ENCODE measurements around the gene SMYD3. TPM values are rescaled to one million over a fixed set of nuclear protein-coding genes. Genes with fewer than 3 reads are reported as not detected.
A peak's percentile ranks its signal among the peaks of the same experiment; 100 is the strongest.
"Not testable (repeated sequence)": the region's sequence is repeated elsewhere in the genome, so short reads cannot be mapped to it uniquely, and the experiment has no call there.

The SMYD3 gene
- total RNA-seq, 1 donor from 2014 or later: 28.3 TPM

DNA sequence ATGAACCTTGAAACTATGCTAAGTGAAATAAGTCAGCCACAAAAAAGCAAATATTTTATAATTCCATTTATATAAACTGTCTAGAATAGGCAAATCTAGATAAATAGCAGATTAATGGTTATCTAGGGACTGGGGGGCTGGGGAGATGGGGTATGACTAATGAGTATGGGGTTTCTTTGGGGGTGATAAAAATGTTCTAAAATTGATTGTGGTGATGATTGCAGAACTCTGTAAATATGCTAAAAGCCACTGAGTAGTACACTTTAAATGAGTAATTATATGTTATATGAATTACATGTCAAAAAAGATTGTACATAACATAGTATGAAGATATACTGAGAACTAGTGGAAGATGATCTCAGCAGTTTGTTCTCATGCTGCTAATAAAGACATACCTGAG lies 677.3 kb downstream of the SMYD3 start:
- no peak for DNase-seq

- DNase-seq: no peak
Observed at GRCh38 chr1:245829194-245829593, 677.9 kb downstream of the SMYD3 start.

GRCh38 chr1:245827301-245827700 lies 679.8 kb downstream of the SMYD3 start:
- DNase-seq: no peak

DNA sequence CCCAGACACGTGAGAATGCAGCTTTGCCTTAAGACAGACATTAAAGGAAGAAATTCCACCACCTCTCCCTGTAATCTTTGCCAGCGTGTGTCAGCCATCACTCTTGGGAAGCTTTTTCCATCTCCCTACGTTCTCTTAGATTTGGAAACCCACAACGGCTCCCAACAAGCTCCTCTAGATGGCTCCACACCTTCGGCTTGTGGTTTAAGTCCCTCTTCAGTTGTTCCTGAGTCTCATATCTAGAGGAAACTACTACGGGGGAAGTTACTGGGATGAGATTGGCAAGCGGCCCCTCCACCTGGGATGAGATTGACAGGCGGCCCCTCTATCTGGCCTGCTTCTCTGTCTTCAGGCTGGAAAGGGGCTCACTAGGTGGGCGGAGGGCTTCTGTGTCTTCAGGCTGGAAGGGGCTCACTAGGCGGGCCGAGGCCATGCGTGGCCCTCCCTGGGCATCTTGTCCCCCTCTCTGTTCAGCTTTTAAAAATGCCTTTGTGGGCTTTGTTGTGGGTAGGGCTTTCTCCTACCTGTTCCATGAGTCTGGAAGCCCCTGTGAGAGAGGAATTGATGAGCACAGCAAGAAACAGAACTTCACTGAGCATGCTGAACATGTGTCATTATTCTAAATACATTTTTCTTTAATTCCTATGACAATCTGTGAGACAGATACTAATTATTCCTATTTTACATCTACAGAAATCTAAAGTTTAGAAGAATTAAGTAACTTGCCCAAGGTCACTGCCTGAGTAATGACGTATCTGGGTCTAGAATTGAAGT lies 681.8 kb downstream of the SMYD3 start:
- DNase-seq: no peak

GRCh38 chr1:245823408-245824147 lies 683.5 kb downstream of the SMYD3 start:
- peak; percentile 33 for DNase-seq

- no peak for DNase-seq
Observed at GRCh38 chr1:245822996-245823395, 684.1 kb downstream of the SMYD3 start.

GRCh38 chr1:245818363-245818762 lies 688.7 kb downstream of the SMYD3 start:
- not testable (repeated sequence) for DNase-seq

- DNase-seq: not testable (repeated sequence)
Observed at GRCh38 chr1:245816496-245816895, 690.6 kb downstream of the SMYD3 start.

GRCh38 chr1:245814651-245815050 lies 692.4 kb downstream of the SMYD3 start:
- no peak for DNase-seq

DNA sequence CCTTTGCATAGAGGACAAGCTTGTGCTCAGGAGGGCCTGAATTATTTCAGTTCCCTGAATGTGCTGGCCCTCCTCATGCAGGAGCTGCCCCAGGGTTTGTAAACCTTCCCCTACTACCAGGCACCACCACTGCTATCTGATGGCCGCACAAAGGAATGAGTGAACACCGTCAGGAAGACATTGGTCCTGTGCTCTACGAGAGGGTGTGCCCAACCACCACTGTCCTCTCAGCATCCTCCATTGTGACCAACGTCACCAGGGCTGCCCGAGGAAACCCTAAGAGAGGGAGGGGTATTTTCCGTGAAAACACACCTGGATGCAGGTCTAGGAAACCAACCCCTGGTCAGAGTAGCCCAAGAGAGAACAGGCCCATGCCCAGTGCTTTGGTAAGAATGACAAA lies 694.8 kb downstream of the SMYD3 start:
- no peak for DNase-seq

- peak; percentile 21 for DNase-seq
Observed at GRCh38 chr1:245810789-245811337, 696.2 kb downstream of the SMYD3 start.

- DNase-seq: no peak
Observed at GRCh38 chr1:245810181-245810769, 696.8 kb downstream of the SMYD3 start.

GRCh38 chr1:245809361-245809760 lies 697.7 kb downstream of the SMYD3 start:
- DNase-seq: no peak

DNA sequence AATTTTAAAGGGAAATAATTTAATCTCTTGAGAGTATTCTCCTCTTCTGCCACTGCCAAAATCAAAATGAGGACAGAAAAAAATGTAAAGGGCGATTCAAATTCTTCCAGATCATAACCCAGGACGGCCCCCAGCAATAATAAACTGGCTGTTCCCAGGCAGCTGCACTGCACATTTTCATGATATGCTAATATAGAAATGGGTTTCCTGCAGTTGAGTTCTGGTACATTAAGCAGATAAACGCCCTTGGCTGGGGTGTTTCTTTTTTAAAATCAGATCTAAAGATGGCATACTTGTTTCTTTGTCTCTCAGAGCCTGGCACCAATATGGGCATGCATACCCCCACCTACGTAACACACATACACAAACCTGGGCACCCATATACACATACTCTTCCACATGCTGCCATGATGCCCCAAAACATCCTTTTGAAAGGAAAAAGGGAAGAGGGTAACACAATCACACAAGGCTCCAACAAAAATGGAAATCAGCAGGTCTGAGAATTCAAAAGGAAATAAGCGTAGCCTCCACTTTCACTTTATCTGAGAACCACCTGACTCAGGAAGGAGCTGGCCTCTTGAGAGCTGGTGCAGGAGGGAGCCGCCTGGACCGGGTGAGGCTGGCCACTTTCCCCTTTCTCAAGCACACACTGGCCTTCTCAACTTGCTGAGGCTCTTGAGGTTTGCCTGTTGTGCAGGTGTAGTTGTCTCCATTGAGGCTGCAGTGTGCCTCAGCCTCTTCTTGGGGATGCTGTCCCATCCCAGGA lies 698.9 kb downstream of the SMYD3 start:
- DNase-seq: no peak

- peak; percentile 2 for DNase-seq
Observed at GRCh38 chr1:245807306-245807705, 699.8 kb downstream of the SMYD3 start.

DNA sequence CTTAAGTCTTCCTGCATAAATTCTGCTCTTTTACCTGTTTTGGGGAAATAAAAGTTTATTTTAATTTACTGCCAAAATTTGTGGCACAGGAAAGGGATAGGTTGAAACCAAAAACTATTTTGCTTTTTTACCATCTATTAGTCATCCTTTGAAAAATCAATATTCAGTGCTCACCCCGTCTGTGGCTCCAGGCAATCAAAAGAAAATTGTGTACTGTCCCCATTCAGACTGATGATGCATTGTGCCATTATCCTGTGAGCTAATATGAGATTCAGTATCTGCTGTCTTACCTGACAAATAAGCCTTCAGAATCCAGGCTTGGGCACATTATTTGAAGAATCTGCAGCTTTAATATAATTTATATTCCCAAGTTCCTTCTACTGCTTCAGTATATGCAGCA lies 701.5 kb downstream of the SMYD3 start:
- no peak for DNase-seq

GRCh38 chr1:245804696-245805095 lies 702.4 kb downstream of the SMYD3 start:
- DNase-seq: no peak

DNA sequence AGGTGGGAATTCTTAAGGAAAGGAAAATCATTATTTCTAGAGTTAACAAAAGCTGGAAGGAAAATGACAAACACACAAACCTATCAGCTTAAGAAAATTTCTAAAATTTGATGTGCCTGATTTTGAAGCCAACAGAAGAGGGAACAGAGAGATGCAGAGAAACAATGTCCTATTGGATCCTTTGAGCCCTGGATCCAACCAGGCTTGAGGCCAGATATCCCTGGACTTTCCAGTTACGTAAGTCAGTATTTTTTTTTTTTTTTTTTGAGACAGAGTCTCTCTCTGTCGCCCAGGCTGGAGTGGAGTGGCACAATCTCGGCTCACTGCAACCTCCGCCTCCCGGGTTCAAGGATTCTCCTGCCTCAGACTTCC lies 703.4 kb downstream of the SMYD3 start:
- DNase-seq: no peak

- DNase-seq: no peak
Observed at GRCh38 chr1:245802941-245803665, 704.0 kb downstream of the SMYD3 start.

DNA sequence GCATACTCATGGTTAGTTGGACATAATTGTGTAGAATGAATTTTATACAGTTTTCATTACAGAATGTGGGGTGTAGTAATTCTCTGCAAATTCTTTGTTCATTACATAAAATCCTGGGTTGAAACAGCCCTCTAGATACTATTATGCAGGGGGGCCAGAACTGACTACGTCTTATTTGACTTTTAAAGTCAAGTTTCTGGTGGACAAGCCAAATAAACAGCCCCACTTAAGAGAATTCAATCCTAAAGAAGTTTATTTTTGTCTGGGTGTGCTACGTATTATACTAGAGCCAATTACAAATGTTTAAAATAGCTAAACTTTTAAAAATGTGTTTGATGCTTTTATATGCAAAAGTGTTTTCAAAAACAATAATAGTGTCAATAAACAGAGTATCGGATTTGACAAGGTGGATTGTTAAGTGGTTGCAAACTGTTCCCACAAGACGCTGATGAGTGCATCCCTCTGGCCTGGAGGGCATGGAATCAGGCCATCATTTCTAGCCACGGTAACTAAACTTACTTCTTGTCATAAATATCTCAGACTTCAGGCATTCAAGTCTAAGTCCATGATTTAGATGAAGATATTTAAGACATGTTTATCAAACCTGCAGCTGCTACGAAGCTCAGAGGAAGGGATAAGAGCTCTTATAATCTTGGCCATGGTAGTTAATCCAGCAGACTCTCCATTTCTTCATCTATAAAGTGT lies 706.0 kb downstream of the SMYD3 start:
- no peak for DNase-seq

DNA sequence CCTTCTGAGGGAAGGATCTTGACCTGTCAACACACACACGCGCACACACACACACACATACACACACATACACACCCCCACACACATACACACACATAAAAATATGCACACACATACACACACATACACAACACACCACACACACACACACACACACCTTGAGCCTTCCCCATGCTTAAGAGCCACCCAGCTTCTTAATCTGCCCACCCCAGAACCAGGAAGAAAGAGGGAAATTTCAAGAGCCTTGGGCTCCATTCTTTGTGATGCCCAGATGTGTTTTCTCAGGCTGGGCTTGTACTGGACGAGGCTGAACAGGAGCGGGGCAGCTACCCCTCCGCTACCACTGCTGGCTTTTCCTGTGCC lies 708.7 kb downstream of the SMYD3 start:
- DNase-seq: no peak
